OCI-LY1 (cell line): Measurements from ENCODE around the gene PCYT1B.

ENCODE experiments used
- CTCF ChIP-seq: fragments of 200-600 bp; sonication (generic), shearing (Covaris generic); IDR thresholded peaks from 2 replicates; pipeline ENCODE4 v1.5.1; 2017; ENCODE audit warnings: mild to moderate bottlenecking, antibody characterized with exemption, low read length, moderate library complexity, mixed read lengths
- EZH2 ChIP-seq: fragments of 200-600 bp; sonication (generic), shearing (Covaris generic); IDR thresholded peaks from 2 replicates; pipeline ENCODE4 v1.8.0; 2017; ENCODE audit warnings: borderline replicate concordance, mixed run types, mild to moderate bottlenecking, antibody characterized with exemption, low read length, moderate library complexity, mixed read lengths

- TF ChIP-seq CTCF: no peak
- no peak for TF ChIP-seq EZH2
Measured at GRCh38 chrX:24662352-24662751, 15.2 kb upstream of the PCYT1B start.
